ENCODE results near the gene RAPGEFL1. TPM values are rescaled to one million over a fixed set of nuclear protein-coding genes. Genes with fewer than 3 reads are reported as not detected.

Gene RAPGEFL1
- total RNA-seq, 2 experiments from 2014 or later, result 5.1 to 5.4 TPM

DNA sequence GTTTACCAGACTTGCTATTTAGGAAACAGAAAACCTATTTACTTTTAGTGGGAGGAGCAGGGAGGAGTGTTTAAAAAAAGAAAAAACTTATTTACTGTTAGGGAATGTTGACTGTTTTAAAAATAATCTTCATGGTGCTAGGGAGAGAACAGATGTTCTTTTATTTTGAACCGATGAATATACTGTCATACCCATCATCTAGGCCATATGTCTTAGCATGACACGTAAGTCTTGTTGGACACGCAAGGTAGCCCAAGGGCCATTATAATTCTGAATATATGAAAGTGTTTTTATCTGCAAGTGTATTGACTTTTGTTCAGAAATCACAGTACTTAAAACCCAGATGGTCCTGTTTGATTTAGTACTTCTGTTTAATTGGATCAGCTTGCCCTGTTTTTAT, 53.4 kb downstream of the RAPGEFL1 start:
- POLR2A ChIA-PET, result no interaction called here
- CTCF ChIA-PET, result no interaction called here

DNA sequence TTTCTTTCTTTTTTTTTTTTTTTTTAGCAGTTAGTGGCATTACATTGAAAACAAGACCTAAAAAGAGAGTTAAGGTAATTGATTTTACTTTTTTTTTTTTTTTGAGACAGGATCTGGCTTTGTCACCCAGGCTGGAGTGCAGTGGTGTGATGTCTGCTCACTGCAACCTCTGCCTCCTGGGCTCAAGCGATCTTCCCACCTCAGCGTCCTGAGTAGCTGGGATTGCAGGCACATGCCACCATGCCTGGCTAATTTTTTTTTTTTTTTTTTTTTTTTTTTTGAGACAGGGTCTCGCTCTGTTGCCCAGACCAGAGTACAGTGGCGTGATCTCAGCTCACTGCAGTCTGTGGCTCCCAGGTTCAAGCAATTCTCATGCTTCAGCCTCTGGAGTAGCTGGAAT, 54.7 kb downstream of the RAPGEFL1 start:
- ChIA-PET CTCF (interaction anchor here (0.7 kb wide), 1 partner anchor 157 kb away, joined by 3 read pairs; no protein-coding TSS in a partner anchor), POLR2A (interaction anchor here (0.6 kb wide), 1 partner anchor 13 kb away, joined by 5 read pairs; no protein-coding TSS in a partner anchor)

DNA sequence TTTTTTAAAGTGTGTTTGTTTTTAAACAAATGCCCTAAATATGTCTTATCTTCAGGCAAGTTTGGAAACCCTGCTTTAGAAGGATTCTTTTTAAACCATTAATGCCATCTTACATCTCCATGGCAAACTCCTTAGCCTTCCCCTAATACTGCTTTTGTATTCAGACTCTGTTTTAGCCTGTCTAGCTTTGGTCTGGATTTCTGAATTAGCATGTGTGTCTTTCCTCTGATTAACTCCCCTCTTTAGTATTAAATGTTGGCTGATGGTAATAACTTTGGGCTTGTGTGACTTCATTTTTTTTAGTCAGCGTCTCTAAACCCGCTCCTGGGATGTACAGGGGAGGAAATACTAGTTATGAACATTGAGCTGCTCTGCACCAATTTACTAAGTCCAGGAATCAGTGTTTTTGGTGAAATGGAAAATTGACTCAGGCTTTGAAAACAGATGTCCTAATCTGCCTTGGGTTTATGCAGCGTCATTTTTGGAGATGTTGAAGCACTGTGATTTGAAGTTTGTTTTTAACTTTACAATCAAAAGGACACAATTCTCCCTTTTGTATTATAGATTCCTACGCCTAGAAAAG, 64.1 kb downstream of the RAPGEFL1 start:
- CTCF ChIA-PET, result no interaction called here
- POLR2A ChIA-PET, result interaction anchor here (0.7 kb wide), 1 partner anchor 12 kb away, joined by 3 read pairs; no protein-coding TSS in a partner anchor

DNA sequence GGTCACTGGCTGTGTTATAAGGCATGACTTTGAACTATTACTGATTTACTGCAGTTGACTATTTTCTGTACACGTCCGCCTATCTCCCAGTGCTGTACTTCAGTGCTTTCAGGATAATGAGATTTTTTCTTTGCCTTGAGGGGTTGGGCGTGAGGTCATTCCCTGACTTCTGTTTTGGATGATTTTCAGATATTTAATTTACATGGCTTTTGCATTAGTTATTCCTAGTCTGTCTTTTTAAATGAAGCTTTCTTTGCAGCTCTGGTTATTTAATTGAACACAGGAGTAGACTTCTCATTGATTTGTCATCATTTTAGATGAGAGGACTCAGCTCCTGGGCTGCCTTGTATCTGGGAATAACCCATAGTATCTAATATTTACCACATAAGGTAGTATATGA, 65.5 kb downstream of the RAPGEFL1 start:
- POLR2A ChIA-PET, result no interaction called here

DNA sequence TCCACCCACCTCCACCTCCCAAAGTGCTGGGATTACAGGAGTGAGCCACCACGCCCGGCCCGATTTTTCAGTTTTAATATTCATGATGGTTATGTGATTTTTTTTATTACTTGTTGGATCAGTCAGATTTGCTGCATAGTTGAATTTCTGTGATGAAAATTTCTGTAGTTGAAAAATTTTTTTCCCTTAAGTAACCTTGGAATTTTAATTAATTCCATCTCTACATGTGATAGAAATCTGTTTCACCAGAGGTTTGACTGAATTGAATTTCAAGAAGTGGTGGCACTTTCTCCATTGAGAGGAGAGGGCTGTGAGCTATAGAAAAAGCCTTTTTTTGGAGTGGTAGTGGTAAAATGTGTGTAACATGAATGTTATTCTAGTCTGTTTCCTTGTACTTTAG, 66.5 kb downstream of the RAPGEFL1 start:
- CTCF ChIA-PET, result no interaction called here
- POLR2A ChIA-PET, result no interaction called here

More for the DNA sequence above, 65.5 kb downstream of the RAPGEFL1 start:
- CTCF ChIA-PET, result interaction anchor here (1.1 kb wide), 1 partner anchor 167 kb away, joined by 3 read pairs; no protein-coding TSS in a partner anchor

- CTCF ChIA-PET, result no interaction called here
- POLR2A ChIA-PET, result no interaction called here
Observed at GRCh38 chr17:40244255-40244654, 67.0 kb downstream of the RAPGEFL1 start.

Other genes starting within 250 kb of the RAPGEFL1 start
- gene ORMDL3, start 249.9 kb upstream of the RAPGEFL1 start, total RNA-seq, result 10 to 100 TPM; 57.2 to 58.2 TPM
- not detected for gene LRRC3C, start 249.7 kb upstream of the RAPGEFL1 start, total RNA-seq
- under 1 TPM; 0.08 to 0.10 TPM for gene GSDMA, start 214.5 kb upstream of the RAPGEFL1 start, total RNA-seq
- 100 to 1,000 TPM; 193 to 197 TPM for gene PSMD3, start 196.7 kb upstream of the RAPGEFL1 start, total RNA-seq
- gene CSF3, start 162.0 kb upstream of the RAPGEFL1 start, total RNA-seq, result not detected
- gene MED24, start 123.1 kb upstream of the RAPGEFL1 start, total RNA-seq, result 100 to 1,000 TPM; 115 to 121 TPM
- gene THRA, start 114.5 kb upstream of the RAPGEFL1 start, total RNA-seq, result 10 to 100 TPM; 11.6 to 12.6 TPM
- 1 to 10 TPM; 7.7 to 8.3 TPM for gene NR1D1, start 76.9 kb upstream of the RAPGEFL1 start, total RNA-seq
- 10 to 100 TPM; 80.5 to 84.8 TPM for gene MSL1, start 55.5 kb upstream of the RAPGEFL1 start, total RNA-seq
- 10 to 100 TPM; 87.3 to 89.1 TPM for gene CASC3, start 36.9 kb upstream of the RAPGEFL1 start, total RNA-seq
- 10 to 100 TPM; 18.9 to 20.4 TPM for gene WIPF2, start 41.8 kb downstream of the RAPGEFL1 start, total RNA-seq
- 100 to 1,000 TPM; 121 to 127 TPM for gene CDC6, start 110.4 kb downstream of the RAPGEFL1 start, total RNA-seq
- 10 to 100 TPM; 28.6 to 29.7 TPM for gene RARA, start 131.7 kb downstream of the RAPGEFL1 start, total RNA-seq
- gene GJD3, start 187.3 kb downstream of the RAPGEFL1 start, total RNA-seq, result not detected
- gene TOP2A, start 240.4 kb downstream of the RAPGEFL1 start, total RNA-seq, result 100 to 1,000 TPM; 159 to 160 TPM